ENCODE measurements around the gene KLK15.
"Not testable (repeated sequence)": the region's sequence is repeated elsewhere in the genome, so short reads cannot be mapped to it uniquely, and the experiment has no call there.

KLK15 gene

DNA sequence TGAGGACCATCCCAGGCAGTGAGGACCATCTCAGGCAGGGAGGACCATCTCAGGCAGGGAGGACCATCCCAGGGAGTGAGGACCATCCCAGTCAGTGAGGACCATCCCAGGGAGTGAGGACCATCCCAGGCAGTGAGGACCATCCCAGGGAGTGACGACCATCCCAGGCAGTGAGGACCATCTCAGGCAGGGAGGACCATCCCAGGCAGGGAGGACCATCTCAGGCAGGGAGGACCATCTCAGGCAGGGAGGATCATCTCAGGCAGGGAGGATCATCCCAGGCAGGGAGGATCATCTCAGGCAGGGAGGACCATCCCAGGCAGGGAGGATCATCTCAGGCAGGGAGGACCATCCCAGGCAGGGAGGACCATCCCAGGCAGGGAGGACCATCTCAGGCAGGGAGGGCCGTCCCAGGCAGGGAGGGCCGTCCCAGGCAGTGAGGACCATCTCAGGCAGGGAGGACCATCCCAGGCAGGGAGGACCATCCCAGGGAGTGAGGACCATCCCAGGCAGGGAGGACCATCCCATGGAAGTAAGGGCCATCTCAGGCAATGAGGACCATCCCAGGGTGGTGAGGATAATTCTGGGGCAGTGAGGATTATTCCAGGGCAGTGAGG, 21.6 kb downstream of the KLK15 start:
- H2BK5ac ChIP-seq (ENCODE audit: low read depth, low read length, poor library complexity); H3K9me3 ChIP-seq (ENCODE audit: insufficient read depth, low read depth, low read length); H3K27me3 ChIP-seq (ENCODE audit: insufficient read depth, low read length); H3K36me3 ChIP-seq (ENCODE audit: control insufficient read depth in 1 of 2, insufficient read depth in 2 of 2, low read length in 2 of 2); H3K4me2 ChIP-seq (ENCODE audit: low read length); H4K12ac ChIP-seq (ENCODE audit: low read depth, low read length); H3K9ac ChIP-seq (ENCODE audit: low read length); H3K27ac ChIP-seq (ENCODE audit: low read depth, low read length); H3K79me1 ChIP-seq (ENCODE audit: low read length); H3K79me2 ChIP-seq (ENCODE audit: control insufficient read depth, insufficient read depth, low read length, poor library complexity); H4K8ac ChIP-seq (ENCODE audit: low read depth, low read length); H2AK5ac ChIP-seq (ENCODE audit: low read length); H3K23ac ChIP-seq (ENCODE audit: low read length); H3K14ac ChIP-seq (ENCODE audit: low read length); H3K4me1 ChIP-seq (ENCODE audit: control insufficient read depth in 1 of 2, insufficient read depth in 2 of 2, low read length in 2 of 2); H4K91ac ChIP-seq (ENCODE audit: low read depth, low read length); H3K18ac ChIP-seq (ENCODE audit: low read length); H2BK12ac ChIP-seq (ENCODE audit: low read length); H2AFZ ChIP-seq (ENCODE audit: insufficient read depth, low read length, poor library complexity); H3K4ac ChIP-seq (ENCODE audit: low read depth, low read length); DNase-seq; H2BK120ac ChIP-seq (ENCODE audit: insufficient read depth, low read length, poor library complexity): not testable (repeated sequence)
- WGBS (ENCODE audit: extremely low coverage, insufficient coverage, insufficient read length), result no CpG with 5 or more reads among the region's 3 CpGs
- H3K4me3 ChIP-seq (ENCODE audit: low read depth, low read length), result peak overlapping the region; percentile 27

GRCh38 chr19:50808856-50809255, 24.5 kb downstream of the KLK15 start:
- no peak overlapping the region for H3K4ac ChIP-seq (ENCODE audit: low read depth, low read length)
- WGBS (ENCODE audit: extremely low coverage, insufficient coverage, insufficient read length), result no CpG with 5 or more reads among the region's 1 CpG
- H3K4me1 ChIP-seq (ENCODE audit: control insufficient read depth in 1 of 2, insufficient read depth in 2 of 2, low read length in 2 of 2), result no peaks in the 10 kb centered on the region
- peaks cover 9% of the 10 kb centered on the region for H3K79me1 ChIP-seq (ENCODE audit: low read length)
- no peak overlapping the region for H4K8ac ChIP-seq (ENCODE audit: low read depth, low read length)
- H3K18ac ChIP-seq (ENCODE audit: low read length), result no peak overlapping the region
- H3K36me3 ChIP-seq (ENCODE audit: control insufficient read depth in 1 of 2, insufficient read depth in 2 of 2, low read length in 2 of 2), result no peaks in the 10 kb centered on the region
- no peak overlapping the region for H4K12ac ChIP-seq (ENCODE audit: low read depth, low read length)
- no peak overlapping the region for H4K91ac ChIP-seq (ENCODE audit: low read depth, low read length)
- H2BK120ac ChIP-seq (ENCODE audit: insufficient read depth, low read length, poor library complexity), result no peak overlapping the region
- no peak overlapping the region for H2AFZ ChIP-seq (ENCODE audit: insufficient read depth, low read length, poor library complexity)
- H2AK5ac ChIP-seq (ENCODE audit: low read length), result no peak overlapping the region
- no peak overlapping the region for H3K14ac ChIP-seq (ENCODE audit: low read length)
- H3K79me2 ChIP-seq (ENCODE audit: control insufficient read depth, insufficient read depth, low read length, poor library complexity), result peaks cover 6% of the 10 kb centered on the region
- peaks cover 4% of the 10 kb centered on the region for H3K9me3 ChIP-seq (ENCODE audit: insufficient read depth, low read depth, low read length)
- no peak overlapping the region for H3K27ac ChIP-seq (ENCODE audit: low read depth, low read length)
- no peak overlapping the region for H3K23ac ChIP-seq (ENCODE audit: low read length)
- H2BK5ac ChIP-seq (ENCODE audit: low read depth, low read length, poor library complexity), result no peak overlapping the region
- DNase-seq, result no peak
- H2BK12ac ChIP-seq (ENCODE audit: low read length), result no peak overlapping the region
- H3K27me3 ChIP-seq (ENCODE audit: insufficient read depth, low read length), result no peaks in the 10 kb centered on the region
- H3K9ac ChIP-seq (ENCODE audit: low read length), result no peak overlapping the region
- H3K4me2 ChIP-seq (ENCODE audit: low read length), result no peak overlapping the region
- no peak overlapping the region for H3K4me3 ChIP-seq (ENCODE audit: low read depth, low read length)

DNA sequence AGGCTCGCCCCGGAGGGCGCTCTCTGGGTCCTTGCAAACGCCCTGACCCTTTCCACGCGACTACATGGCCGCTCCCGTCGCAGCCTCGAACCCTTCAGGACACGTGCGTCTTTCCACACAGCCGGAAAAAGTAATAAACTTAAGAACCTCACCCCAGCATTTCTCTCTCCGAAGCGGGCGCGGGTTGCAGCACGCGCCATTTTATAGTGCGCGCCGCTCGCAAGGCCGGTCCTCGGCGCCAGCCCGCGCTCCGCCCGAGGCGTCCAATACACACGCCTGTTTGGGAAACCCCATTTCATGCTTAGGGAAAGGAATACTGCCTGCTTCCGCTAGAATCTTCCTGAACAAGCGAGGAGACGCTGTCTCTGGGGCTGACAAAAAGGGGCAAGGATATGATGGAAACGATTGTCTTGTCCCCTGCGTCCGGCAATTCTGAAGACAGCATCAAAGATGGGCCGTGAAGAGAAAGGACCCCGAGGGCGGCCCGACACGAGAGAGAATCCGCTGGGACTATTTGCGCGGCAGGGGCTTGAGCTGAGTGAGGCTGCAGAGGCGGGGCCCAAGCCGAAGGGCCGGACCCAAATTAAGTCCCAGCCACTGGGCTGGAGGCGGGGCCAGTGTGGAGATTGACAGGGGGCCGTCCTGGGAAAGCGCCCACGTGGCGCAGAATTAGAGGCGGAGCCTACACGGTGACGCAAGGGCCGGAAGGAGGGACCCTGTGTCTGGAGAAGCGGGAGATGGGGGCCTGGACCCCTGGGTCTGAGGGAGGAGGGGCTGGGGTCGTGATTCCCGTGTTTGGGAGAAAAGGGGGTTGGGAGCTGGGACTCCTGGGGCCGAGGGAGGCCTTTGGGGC, 28.7 kb downstream of the KLK15 start:
- H3K9me3 ChIP-seq (ENCODE audit: insufficient read depth, low read depth, low read length), result no peaks in the 10 kb centered on the region
- H4K91ac ChIP-seq (ENCODE audit: low read depth, low read length), result peak overlapping the region; percentile 90
- peak overlapping the region; percentile 90 for H2BK5ac ChIP-seq (ENCODE audit: low read depth, low read length, poor library complexity)
- H2AK5ac ChIP-seq (ENCODE audit: low read length), result peak overlapping the region; percentile 96
- H3K27me3 ChIP-seq (ENCODE audit: insufficient read depth, low read length), result no peaks in the 10 kb centered on the region
- DNase-seq, result peak; percentile 98 to 99
- H3K27ac ChIP-seq (ENCODE audit: low read depth, low read length), result peak overlapping the region; percentile 94
- H3K79me2 ChIP-seq (ENCODE audit: control insufficient read depth, insufficient read depth, low read length, poor library complexity), result peaks cover 16% of the 10 kb centered on the region
- H3K23ac ChIP-seq (ENCODE audit: low read length), result no peak overlapping the region
- H2AFZ ChIP-seq (ENCODE audit: insufficient read depth, low read length, poor library complexity), result peak overlapping the region; percentile 79
- H3K9ac ChIP-seq (ENCODE audit: low read length), result peak overlapping the region; percentile 98
- H2BK120ac ChIP-seq (ENCODE audit: insufficient read depth, low read length, poor library complexity), result peak overlapping the region; percentile 87
- H3K4me2 ChIP-seq (ENCODE audit: low read length), result peak overlapping the region; percentile 98
- H3K4me3 ChIP-seq (ENCODE audit: low read depth, low read length), result peak overlapping the region; percentile 88
- H3K14ac ChIP-seq (ENCODE audit: low read length), result peak overlapping the region; percentile 97
- peak overlapping the region; percentile 97 for H4K8ac ChIP-seq (ENCODE audit: low read depth, low read length)
- peaks cover 9% of the 10 kb centered on the region for H3K79me1 ChIP-seq (ENCODE audit: low read length)
- peaks cover 15 to 17% of the 10 kb centered on the region in 2 experiments for H3K36me3 ChIP-seq (ENCODE audit: control insufficient read depth in 1 of 2, insufficient read depth in 2 of 2, low read length in 2 of 2)
- H3K18ac ChIP-seq (ENCODE audit: low read length), result peak overlapping the region; percentile 92
- no peak overlapping the region for H2BK12ac ChIP-seq (ENCODE audit: low read length)
- H3K4ac ChIP-seq (ENCODE audit: low read depth, low read length), result peak overlapping the region; percentile 99
- H3K4me1 ChIP-seq (ENCODE audit: control insufficient read depth in 1 of 2, insufficient read depth in 2 of 2, low read length in 2 of 2), result peaks cover 3 to 7% of the 10 kb centered on the region in 2 experiments
- WGBS (ENCODE audit: extremely low coverage, insufficient coverage, insufficient read length), result no CpG with 5 or more reads among the region's 62 CpGs
- H4K12ac ChIP-seq (ENCODE audit: low read depth, low read length), result peak overlapping the region; percentile 95

GRCh38 chr19:50803633-50804419, 29.5 kb downstream of the KLK15 start:
- H3K23ac ChIP-seq (ENCODE audit: low read length), result peak overlapping the region; percentile 7
- H2AK5ac ChIP-seq (ENCODE audit: low read length), result peak overlapping the region; percentile 96
- H2BK120ac ChIP-seq (ENCODE audit: insufficient read depth, low read length, poor library complexity), result peak overlapping the region; percentile 87

More at GRCh38 chr19:50803633-50804419, 29.5 kb downstream of the KLK15 start:
- H2AFZ ChIP-seq (ENCODE audit: insufficient read depth, low read length, poor library complexity), result peak overlapping the region; percentile 79
- H3K9me3 ChIP-seq (ENCODE audit: insufficient read depth, low read depth, low read length), result no peaks in the 10 kb centered on the region
- peak overlapping the region; percentile 89 for H2BK5ac ChIP-seq (ENCODE audit: low read depth, low read length, poor library complexity)
- peak overlapping the region; percentile 90 for H4K91ac ChIP-seq (ENCODE audit: low read depth, low read length)
- no peak overlapping the region for H2BK12ac ChIP-seq (ENCODE audit: low read length)
- peak overlapping the region; percentile 98 for H3K4me2 ChIP-seq (ENCODE audit: low read length)
- DNase-seq, result peak; percentile 13 to 28
- peaks cover 23 to 25% of the 10 kb centered on the region in 2 experiments for H3K36me3 ChIP-seq (ENCODE audit: control insufficient read depth in 1 of 2, insufficient read depth in 2 of 2, low read length in 2 of 2)
- peak overlapping the region; percentile 99 for H3K4ac ChIP-seq (ENCODE audit: low read depth, low read length)
- H3K79me1 ChIP-seq (ENCODE audit: low read length), result peaks cover 9% of the 10 kb centered on the region
- peak overlapping the region; percentile 97 for H3K14ac ChIP-seq (ENCODE audit: low read length)
- H3K27me3 ChIP-seq (ENCODE audit: insufficient read depth, low read length), result no peaks in the 10 kb centered on the region
- peak overlapping the region; percentile 97 for H4K8ac ChIP-seq (ENCODE audit: low read depth, low read length)
- H3K9ac ChIP-seq (ENCODE audit: low read length), result peak overlapping the region; percentile 95
- H3K18ac ChIP-seq (ENCODE audit: low read length), result peak overlapping the region; percentile 92
- peak overlapping the region; percentile 94 for H3K27ac ChIP-seq (ENCODE audit: low read depth, low read length)
- no CpG with 5 or more reads among the region's 40 CpGs for WGBS (ENCODE audit: extremely low coverage, insufficient coverage, insufficient read length)
- H3K4me1 ChIP-seq (ENCODE audit: control insufficient read depth in 1 of 2, insufficient read depth in 2 of 2, low read length in 2 of 2), result peaks cover 3 to 7% of the 10 kb centered on the region in 2 experiments
- H3K79me2 ChIP-seq (ENCODE audit: control insufficient read depth, insufficient read depth, low read length, poor library complexity), result peaks cover 16% of the 10 kb centered on the region
- peak overlapping the region; percentile 95 for H4K12ac ChIP-seq (ENCODE audit: low read depth, low read length)
- H3K4me3 ChIP-seq (ENCODE audit: low read depth, low read length), result peak overlapping the region; percentile 88

All from trophoblast cell (in vitro differentiated cells and primary cell).